SK-N-SH treated with all-trans-retinoic acid at 6 μM for 48 hours (cell line): ENCODE data around the gene DHX9.
"Not testable (repeated sequence)": the region's sequence is repeated elsewhere in the genome, so short reads cannot be mapped to it uniquely, and the experiment has no call there.

ENCODE experiments used
- ARNTL ChIP-seq: fragments of 450-650 bp; formaldehyde crosslinking; IDR thresholded peaks from 2 replicates; pipeline ENCODE4 v1.5.0; 2020; ENCODE audit warnings: low read depth, mild to moderate bottlenecking, moderate library complexity, borderline replicate concordance
- CSDC2 ChIP-seq: fragments of 250-450 bp; sonication (Bioruptor Pico); IDR thresholded peaks from 2 replicates; pipeline ENCODE4 v1.5.0; 2020; ENCODE audit warnings: mild to moderate bottlenecking, moderate library complexity
- GLIS3 ChIP-seq: fragments of 250-450 bp; sonication (Bioruptor Pico); IDR thresholded peaks from 2 replicates; pipeline ENCODE4 v1.5.0; 2020; ENCODE audit warnings: mild to moderate bottlenecking, moderate library complexity
- ISL1 ChIP-seq: fragments of 250-450 bp; sonication (Bioruptor Pico); IDR thresholded peaks from 2 replicates; pipeline ENCODE4 v2.1.2; 2022; ENCODE audit warnings: mild to moderate bottlenecking, moderate library complexity
- RARB ChIP-seq: fragments of 250-450 bp; sonication (Bioruptor Pico); IDR thresholded peaks from 2 replicates; pipeline ENCODE4 v1.8.0; 2021; ENCODE audit warnings: mild to moderate bottlenecking, moderate library complexity
- SNAI2 ChIP-seq: fragments of 250-450 bp; sonication (Bioruptor Pico); IDR thresholded peaks from 2 replicates; pipeline ENCODE4 v1.5.0; 2020; ENCODE audit warnings: mild to moderate bottlenecking, moderate library complexity
- TCF4 ChIP-seq: fragments of 250-450 bp; sonication (Bioruptor Pico); IDR thresholded peaks from 2 replicates; pipeline ENCODE4 v1.8.0; 2021; ENCODE audit warnings: mild to moderate bottlenecking, moderate library complexity, borderline replicate concordance
- TOX ChIP-seq: fragments of 250-450 bp; sonication (Bioruptor Pico); IDR thresholded peaks from 2 replicates; pipeline ENCODE4 v1.8.0; 2021; ENCODE audit warnings: mild to moderate bottlenecking, moderate library complexity, borderline replicate concordance
- ZFP3 ChIP-seq: fragments of 250-450 bp; sonication (Bioruptor Pico); IDR thresholded peaks from 2 replicates; pipeline ENCODE4 v1.5.0; 2020; ENCODE audit warnings: mild to moderate bottlenecking, moderate library complexity
- ZFP30 ChIP-seq: fragments of 450-650 bp; formaldehyde crosslinking; IDR thresholded peaks from 2 replicates; pipeline ENCODE4 v1.5.0; 2022; ENCODE audit warnings: mild to moderate bottlenecking, moderate library complexity
- ZNF8 ChIP-seq: fragments of 450-650 bp; formaldehyde crosslinking; IDR thresholded peaks from 2 replicates; pipeline ENCODE4 v1.5.0; 2020; ENCODE audit warnings: mild to moderate bottlenecking, moderate library complexity
- TF ChIP-seq, protein P1 (sequence below): fragments of 250-450 bp; sonication (Bioruptor Pico); IDR thresholded peaks from 2 replicates; pipeline ENCODE4 v1.8.0; 2020; ENCODE audit warnings: mild to moderate bottlenecking, moderate library complexity, borderline replicate concordance
- TF ChIP-seq, protein P2 (sequence below): fragments of 250-450 bp; sonication (Bioruptor Pico); IDR thresholded peaks from 2 replicates; pipeline ENCODE4 v1.8.0; 2021; ENCODE audit warnings: low read depth, mild to moderate bottlenecking, moderate library complexity, borderline replicate concordance

DNA sequence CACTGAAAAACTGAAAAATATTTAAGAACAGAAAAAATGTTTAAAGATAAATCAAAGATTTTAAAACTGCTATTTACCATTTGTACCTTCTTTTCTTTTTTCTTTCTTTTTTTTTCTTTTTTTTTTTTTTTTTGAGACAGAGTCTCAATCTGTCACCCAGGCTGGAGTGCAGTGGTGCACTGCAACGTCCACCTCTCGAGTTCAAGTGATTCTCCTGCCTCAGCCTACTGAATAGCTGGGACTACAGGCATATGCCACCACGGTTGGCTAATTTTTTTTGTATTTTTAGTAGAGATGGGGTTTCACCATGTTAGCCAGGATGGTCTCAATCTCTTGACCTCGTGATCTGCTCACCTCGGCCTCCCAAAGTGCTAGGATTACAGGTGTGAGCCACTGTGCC, 62.8 kb downstream of the DHX9 start:
- TF ChIP-seq, protein P1, sequence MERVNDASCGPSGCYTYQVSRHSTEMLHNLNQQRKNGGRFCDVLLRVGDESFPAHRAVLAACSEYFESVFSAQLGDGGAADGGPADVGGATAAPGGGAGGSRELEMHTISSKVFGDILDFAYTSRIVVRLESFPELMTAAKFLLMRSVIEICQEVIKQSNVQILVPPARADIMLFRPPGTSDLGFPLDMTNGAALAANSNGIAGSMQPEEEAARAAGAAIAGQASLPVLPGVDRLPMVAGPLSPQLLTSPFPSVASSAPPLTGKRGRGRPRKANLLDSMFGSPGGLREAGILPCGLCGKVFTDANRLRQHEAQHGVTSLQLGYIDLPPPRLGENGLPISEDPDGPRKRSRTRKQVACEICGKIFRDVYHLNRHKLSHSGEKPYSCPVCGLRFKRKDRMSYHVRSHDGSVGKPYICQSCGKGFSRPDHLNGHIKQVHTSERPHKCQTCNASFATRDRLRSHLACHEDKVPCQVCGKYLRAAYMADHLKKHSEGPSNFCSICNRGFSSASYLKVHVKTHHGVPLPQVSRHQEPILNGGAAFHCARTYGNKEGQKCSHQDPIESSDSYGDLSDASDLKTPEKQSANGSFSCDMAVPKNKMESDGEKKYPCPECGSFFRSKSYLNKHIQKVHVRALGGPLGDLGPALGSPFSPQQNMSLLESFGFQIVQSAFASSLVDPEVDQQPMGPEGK (CRISPR knock-in tag): not testable (repeated sequence)
- TF ChIP-seq TCF4 (CRISPR knock-in tag); TOX (CRISPR knock-in tag); ZNF8 (CRISPR knock-in tag); ZFP30 (CRISPR knock-in tag); GLIS3 (CRISPR knock-in tag); CSDC2; ARNTL (CRISPR knock-in tag); SNAI2 (CRISPR knock-in tag); RARB; ZFP3 (CRISPR knock-in tag); ISL1 (CRISPR knock-in tag): not testable (repeated sequence)
- TF ChIP-seq, protein P2, sequence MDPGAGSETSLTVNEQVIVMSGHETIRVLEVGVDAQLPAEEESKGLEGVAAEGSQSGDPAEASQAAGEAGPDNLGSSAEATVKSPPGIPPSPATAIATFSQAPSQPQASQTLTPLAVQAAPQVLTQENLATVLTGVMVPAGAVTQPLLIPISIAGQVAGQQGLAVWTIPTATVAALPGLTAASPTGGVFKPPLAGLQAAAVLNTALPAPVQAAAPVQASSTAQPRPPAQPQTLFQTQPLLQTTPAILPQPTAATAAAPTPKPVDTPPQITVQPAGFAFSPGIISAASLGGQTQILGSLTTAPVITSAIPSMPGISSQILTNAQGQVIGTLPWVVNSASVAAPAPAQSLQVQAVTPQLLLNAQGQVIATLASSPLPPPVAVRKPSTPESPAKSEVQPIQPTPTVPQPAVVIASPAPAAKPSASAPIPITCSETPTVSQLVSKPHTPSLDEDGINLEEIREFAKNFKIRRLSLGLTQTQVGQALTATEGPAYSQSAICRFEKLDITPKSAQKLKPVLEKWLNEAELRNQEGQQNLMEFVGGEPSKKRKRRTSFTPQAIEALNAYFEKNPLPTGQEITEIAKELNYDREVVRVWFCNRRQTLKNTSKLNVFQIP (CRISPR knock-in tag): not testable (repeated sequence)
